GM23338 (cell line): ENCODE data around the gene ST6GALNAC3. TPM values are rescaled to one million over a fixed set of nuclear protein-coding genes. Genes with fewer than 3 reads are reported as not detected.
"Not testable (repeated sequence)": the region's sequence is repeated elsewhere in the genome, so short reads cannot be mapped to it uniquely, and the experiment has no call there.

Source experiments
- ATAC-seq: fragments of 200-7000 bp; cut with Tn5 transposase; 3 replicates; pipeline ENCODE4 v1.9.1; 2020
- DNase-seq: peaks from one replicate; pipeline ENCODE4 v3.0.0-alpha.2; 2015; ENCODE audit warnings: low spot score
- H2AFZ ChIP-seq: fragments of 200-600 bp; sonication (generic); 2 replicates; pipeline ENCODE4 v1.8.0; 2016; ENCODE audit warnings: antibody characterized with exemption, mild to moderate bottlenecking, moderate library complexity
- H3F3A ChIP-seq: fragments of 200-600 bp; sonication (generic); replicated peaks from 2 replicates; pipeline ENCODE4 v1.8.0; 2017; ENCODE audit warnings: antibody characterized with exemption, mixed run types, low read depth
- H3K27ac ChIP-seq: fragments of 200-600 bp; sonication (generic); 2 replicates; pipeline ENCODE4 v1.6.1; 2016; ENCODE audit warnings: low read depth
- H3K27me3 ChIP-seq: fragments of 200-600 bp; sonication (generic); 2 replicates; pipeline ENCODE4 v1.8.0; 2016; ENCODE audit warnings: mild to moderate bottlenecking, mixed run types, moderate library complexity; ENCODE audit not compliant: insufficient read depth
- H3K36me3 ChIP-seq: fragments of 200-600 bp; sonication (generic); 2 replicates; pipeline ENCODE4 v1.8.0; 2016; ENCODE audit warnings: mild to moderate bottlenecking; ENCODE audit not compliant: insufficient read depth
- H3K4me1 ChIP-seq: fragments of 200-600 bp; sonication (generic); 2 replicates; pipeline ENCODE4 v1.8.0; 2016; ENCODE audit warnings: mild to moderate bottlenecking, moderate library complexity; ENCODE audit not compliant: insufficient read depth
- H3K4me2 ChIP-seq: fragments of 200-600 bp; sonication (generic); 2 replicates; pipeline ENCODE4 v1.7.1; 2017; ENCODE audit warnings: mixed run types
- H3K4me3 ChIP-seq: fragments of 200-600 bp; sonication (generic); 2 replicates; pipeline ENCODE4 v1.6.1; 2016; ENCODE audit warnings: mixed run types
- H3K79me2 ChIP-seq: fragments of 200-600 bp; sonication (generic); replicated peaks from 2 replicates; pipeline ENCODE4 v1.8.0; 2017; ENCODE audit warnings: mild to moderate bottlenecking; ENCODE audit not compliant: insufficient read depth
- H3K9me2 ChIP-seq: fragments of 200-600 bp; sonication (generic); 2 replicates; pipeline ENCODE4 v1.8.0; 2017; ENCODE audit not compliant: insufficient read depth
- H4K20me1 ChIP-seq: fragments of 200-600 bp; sonication (generic); replicated peaks from 2 replicates; pipeline ENCODE4 v1.8.0; 2017; ENCODE audit warnings: mild to moderate bottlenecking; ENCODE audit not compliant: insufficient read depth
- H3K27ac Mint-ChIP-seq: 2 replicates; pipeline ENCODE4 v1.8.0; 2020; ENCODE audit warnings: inconsistent platforms, mild to moderate bottlenecking, moderate library complexity, mixed read lengths
- H3K27me3 Mint-ChIP-seq: 3 replicates; pipeline ENCODE4 v1.8.0; 2022; ENCODE audit warnings: low read depth, mild to moderate bottlenecking, moderate library complexity, mixed read lengths, inconsistent platforms; ENCODE audit not compliant: insufficient read depth, poor library complexity
- H3K36me3 Mint-ChIP-seq: 3 replicates; pipeline ENCODE4 v1.8.0; 2021; ENCODE audit warnings: low read depth, mild to moderate bottlenecking, inconsistent platforms, moderate library complexity, mixed read lengths
- H3K4me1 Mint-ChIP-seq: 3 replicates; pipeline ENCODE4 v1.8.0; 2020; ENCODE audit warnings: mild to moderate bottlenecking, inconsistent platforms, mixed read lengths
- H3K4me3 Mint-ChIP-seq: 3 replicates; pipeline ENCODE4 v1.8.0; 2021; ENCODE audit warnings: moderate library complexity, mild to moderate bottlenecking, inconsistent platforms, mixed read lengths
- H3K9me3 Mint-ChIP-seq: 3 replicates; pipeline ENCODE4 v1.8.0; 2020; ENCODE audit warnings: moderate library complexity, mild to moderate bottlenecking, inconsistent platforms, mixed read lengths
- CTCF ChIP-seq, 2 experiments: fragments of 200-600 bp in 1 of 2; sonication (generic) in 1 of 2; conservative IDR thresholded peaks; 2 replicates each; pipeline versions ENCODE4 v1.5.1 to v1.6.1; 2016 to 2017; ENCODE audit warnings: antibody characterized with exemption in 2 of 2, low read depth in 2 of 2, mild to moderate bottlenecking in 2 of 2, moderate library complexity in 1 of 2
- ETS1 ChIP-seq: IDR thresholded peaks from 2 replicates; pipeline ENCODE4 v1.6.1; 2016; ENCODE audit warnings: antibody characterized with exemption
- JUNB ChIP-seq: IDR thresholded peaks from one replicate; pipeline ENCODE4 v1.6.1; 2016; ENCODE audit warnings: antibody characterized with exemption; ENCODE audit not compliant: unreplicated experiment
- REST ChIP-seq: IDR thresholded peaks from one replicate; pipeline ENCODE4 v1.6.1; 2018; ENCODE audit warnings: antibody characterized with exemption; ENCODE audit not compliant: unreplicated experiment
- polyA plus RNA-seq: library from polyadenylated mRNA; unstranded; fragments of >200 nt; fragmentation: Nextera tagmentation; extraction: Ambion mirVana; gene quantifications from 2 replicates; pipeline ENCODE4 v1.2.1, GENCODE V29; 2016
- total RNA-seq: library from RNA; depleted of rRNA; stranded (reverse); fragments of >200 nt; shearing (Covaris generic); gene quantifications from 2 replicates; pipeline ENCODE4 v1.2.3, GENCODE V29; 2014

ST6GALNAC3 gene
- total and polyA plus RNA-seq, 2 experiments from 2014 or later = 4.7 to 11.6 TPM

- Histone ChIP-seq H3K36me3 (peaks cover 3% of the 10 kb centered on the region; the same call in 1 of the 2 replicates), H3K4me1 (peaks cover 39% of the 10 kb centered on the region), H3K4me2 (0 out of 2 replicates have a peak overlapping the region, but pooled peaks have one; percentile 60), H3F3A (no peaks in the 10 kb centered on the region), H3K9me2 (no peaks in the 10 kb centered on the region), H3K79me2 (peaks cover 16% of the 10 kb centered on the region), H4K20me1 (no peaks in the 10 kb centered on the region), H3K4me3 (no peak overlapping the region), H3K27ac (no peak overlapping the region), H2AFZ (no peak overlapping the region), H3K27me3 (no peaks in the 10 kb centered on the region)
- peaks cover 26% of the 10 kb centered on the region for H3K9me3 Mint-ChIP-seq
- no peak for TF ChIP-seq ETS1
- no peak for TF ChIP-seq JUNB
- TF ChIP-seq REST = no peak
- TF ChIP-seq CTCF (conservative IDR thresholded peaks at IDR 0.05; ENCODE audit: low read depth in 2 of 2) = no peak
- no peak overlapping the region for H3K4me3 Mint-ChIP-seq
- DNase-seq (no peak), ATAC-seq (no peak)
- no peaks in the 10 kb centered on the region for H3K27me3 Mint-ChIP-seq
- H3K27ac Mint-ChIP-seq = no peak overlapping the region
- H3K4me1 Mint-ChIP-seq = peaks cover 42% of the 10 kb centered on the region
- peaks cover 36% of the 10 kb centered on the region for H3K36me3 Mint-ChIP-seq
These were observed 165.8 kb downstream of the ST6GALNAC3 start for GRCh38 chr1:76240316-76240715.

GRCh38 chr1:76242587-76242986 lies 168.0 kb downstream of the ST6GALNAC3 start:
- peaks cover 49% of the 10 kb centered on the region for H3K4me1 Mint-ChIP-seq
- not testable (repeated sequence) for DNase-seq, H3K36me3 ChIP-seq, H2AFZ ChIP-seq, H3K27me3 Mint-ChIP-seq, H3K27ac ChIP-seq, H3K4me3 ChIP-seq, H3K4me3 Mint-ChIP-seq, H3K27me3 ChIP-seq, H3K27ac Mint-ChIP-seq, H4K20me1 ChIP-seq, H3F3A ChIP-seq, H3K4me2 ChIP-seq, ATAC-seq, H3K9me2 ChIP-seq
- Histone ChIP-seq H3K4me1 (peaks cover 44% of the 10 kb centered on the region), H3K79me2 (peaks cover 22% of the 10 kb centered on the region)
- H3K9me3 Mint-ChIP-seq = peaks cover 30% of the 10 kb centered on the region
- H3K36me3 Mint-ChIP-seq = peaks cover 35% of the 10 kb centered on the region
